Measurements from ENCODE around the gene IGF2R. TPM values are rescaled to one million over a fixed set of nuclear protein-coding genes. Genes with fewer than 3 reads are reported as not detected.

Gene IGF2R, protein sequence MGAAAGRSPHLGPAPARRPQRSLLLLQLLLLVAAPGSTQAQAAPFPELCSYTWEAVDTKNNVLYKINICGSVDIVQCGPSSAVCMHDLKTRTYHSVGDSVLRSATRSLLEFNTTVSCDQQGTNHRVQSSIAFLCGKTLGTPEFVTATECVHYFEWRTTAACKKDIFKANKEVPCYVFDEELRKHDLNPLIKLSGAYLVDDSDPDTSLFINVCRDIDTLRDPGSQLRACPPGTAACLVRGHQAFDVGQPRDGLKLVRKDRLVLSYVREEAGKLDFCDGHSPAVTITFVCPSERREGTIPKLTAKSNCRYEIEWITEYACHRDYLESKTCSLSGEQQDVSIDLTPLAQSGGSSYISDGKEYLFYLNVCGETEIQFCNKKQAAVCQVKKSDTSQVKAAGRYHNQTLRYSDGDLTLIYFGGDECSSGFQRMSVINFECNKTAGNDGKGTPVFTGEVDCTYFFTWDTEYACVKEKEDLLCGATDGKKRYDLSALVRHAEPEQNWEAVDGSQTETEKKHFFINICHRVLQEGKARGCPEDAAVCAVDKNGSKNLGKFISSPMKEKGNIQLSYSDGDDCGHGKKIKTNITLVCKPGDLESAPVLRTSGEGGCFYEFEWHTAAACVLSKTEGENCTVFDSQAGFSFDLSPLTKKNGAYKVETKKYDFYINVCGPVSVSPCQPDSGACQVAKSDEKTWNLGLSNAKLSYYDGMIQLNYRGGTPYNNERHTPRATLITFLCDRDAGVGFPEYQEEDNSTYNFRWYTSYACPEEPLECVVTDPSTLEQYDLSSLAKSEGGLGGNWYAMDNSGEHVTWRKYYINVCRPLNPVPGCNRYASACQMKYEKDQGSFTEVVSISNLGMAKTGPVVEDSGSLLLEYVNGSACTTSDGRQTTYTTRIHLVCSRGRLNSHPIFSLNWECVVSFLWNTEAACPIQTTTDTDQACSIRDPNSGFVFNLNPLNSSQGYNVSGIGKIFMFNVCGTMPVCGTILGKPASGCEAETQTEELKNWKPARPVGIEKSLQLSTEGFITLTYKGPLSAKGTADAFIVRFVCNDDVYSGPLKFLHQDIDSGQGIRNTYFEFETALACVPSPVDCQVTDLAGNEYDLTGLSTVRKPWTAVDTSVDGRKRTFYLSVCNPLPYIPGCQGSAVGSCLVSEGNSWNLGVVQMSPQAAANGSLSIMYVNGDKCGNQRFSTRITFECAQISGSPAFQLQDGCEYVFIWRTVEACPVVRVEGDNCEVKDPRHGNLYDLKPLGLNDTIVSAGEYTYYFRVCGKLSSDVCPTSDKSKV (N-terminal part only)
- 5.7 and 7.6 TPM in 2 replicates for polyA plus RNA-seq

DNA sequence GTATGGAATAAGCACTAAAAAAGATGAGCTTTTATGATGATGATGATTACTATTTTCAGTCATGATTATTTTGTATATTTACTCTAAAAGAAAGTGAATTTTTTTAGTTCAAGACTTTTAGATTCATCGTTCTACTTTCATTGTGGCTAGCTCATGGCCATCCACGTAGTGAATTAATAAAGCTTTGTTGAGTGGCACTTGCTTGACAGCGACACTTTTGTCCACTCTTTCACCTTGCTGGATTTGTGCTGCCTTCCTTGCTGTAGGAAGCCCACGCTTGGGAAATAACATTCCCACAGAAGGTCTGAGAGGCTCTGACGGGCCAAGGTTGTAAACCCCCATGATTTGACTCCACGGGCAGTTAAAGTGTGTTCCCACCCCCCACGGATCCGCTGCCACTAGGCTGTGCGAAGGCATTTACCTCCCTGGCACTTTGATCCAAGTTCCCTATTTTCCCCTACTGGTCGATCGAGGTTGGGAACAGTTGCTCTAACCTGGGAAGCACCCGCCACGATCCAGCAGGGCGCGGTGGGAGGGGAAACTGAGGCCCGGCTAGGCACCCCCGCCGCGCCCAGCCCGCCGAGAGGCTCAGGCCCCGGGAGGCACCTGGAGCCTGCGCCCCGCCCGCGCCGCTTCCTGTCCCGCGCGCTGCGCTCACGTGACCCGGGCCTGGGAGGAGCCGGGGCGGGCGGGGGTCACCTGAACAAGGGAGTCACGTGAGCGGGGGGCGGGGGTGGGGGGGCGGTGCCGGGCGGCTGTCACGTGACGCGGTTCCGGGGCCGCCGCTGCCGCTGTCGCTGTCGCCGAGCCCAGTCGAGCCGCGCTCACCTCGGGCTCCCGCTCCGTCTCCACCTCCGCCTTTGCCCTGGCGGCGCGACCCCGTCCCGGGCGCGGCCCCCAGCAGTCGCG is at the start of gene IGF2R:
IGF2R (plus strand) TSS at position 788 of the 909 bp plus-strand sequence. CDS start 165 bp downstream, outside the sequence.

DNA sequence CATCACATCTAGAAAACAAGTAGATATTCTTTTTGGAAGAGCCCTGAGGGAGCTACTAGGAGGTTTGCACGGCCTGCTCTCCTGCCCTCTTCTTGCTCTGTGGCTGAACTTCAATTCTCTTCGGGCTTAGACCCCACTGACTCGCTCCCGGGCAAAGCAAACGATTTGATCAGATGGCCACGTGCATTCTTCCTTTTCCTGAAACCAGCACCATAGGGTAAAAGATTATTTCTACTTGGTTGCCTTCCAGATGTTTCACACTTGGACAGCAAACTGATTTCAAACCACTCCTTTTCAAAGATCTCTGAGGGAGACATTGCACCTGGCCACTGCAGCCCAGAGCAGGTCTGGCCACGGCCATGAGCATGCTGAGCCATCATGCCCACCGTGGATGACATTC is 152.7 kb downstream of the IGF2R start, which contains the start of gene SLC22A1:
SLC22A1 (plus strand) TSS at position 258 of the 400 bp plus-strand sequence; CDS start at position 379, 121 bp downstream.

Other genes with a start within 250 kb of the IGF2R start
- 94.5 and 101 TPM in 2 replicates for gene WTAP, start 241.6 kb upstream of the IGF2R start, polyA plus RNA-seq
- gene ACAT2, start 207.0 kb upstream of the IGF2R start, polyA plus RNA-seq, result 15.8 and 55.5 TPM in 2 replicates
- gene TCP1, start 179.5 kb upstream of the IGF2R start, polyA plus RNA-seq, result 149 and 191 TPM in 2 replicates
- 179 and 190 TPM in 2 replicates for gene MRPL18, start 178.6 kb upstream of the IGF2R start, polyA plus RNA-seq
- 1.0 TPM in 1 of 2 replicates, not detected in the other for gene PNLDC1, start 168.8 kb upstream of the IGF2R start, polyA plus RNA-seq
- gene MAS1, start 78.1 kb upstream of the IGF2R start, polyA plus RNA-seq, result 0.44 TPM in 1 of 2 replicates, not detected in the other
- gene SLC22A1, start 152.7 kb downstream of the IGF2R start, polyA plus RNA-seq, result 0.55 TPM in 1 of 2 replicates, not detected in the other